AG04450 (cell line): Measurements from ENCODE around the gene TUSC2. TPM values are rescaled to one million over a fixed set of nuclear protein-coding genes. Genes with fewer than 3 reads are reported as not detected.
A peak's percentile ranks its signal among the peaks of the same experiment; 100 is the strongest.

Experiments used
- CTCF ChIA-PET: fragments of 300-600, 350-600 bp; formaldehyde crosslinking; extraction: SDS; loops from one replicate; lab custom pipeline; 2022; ENCODE audit warnings: antibody characterized with exemption, inconsistent platforms; lab: Charles Lee
- POLR2A ChIA-PET: fragments of 350-600 bp; formaldehyde crosslinking; extraction: SDS; loops from one replicate; lab custom pipeline; 2021; ENCODE audit warnings: antibody characterized with exemption, inconsistent platforms; lab: Yijun Ruan, JAX
- DNase-seq: peaks from one replicate; pipeline ENCODE4 v3.0.0-alpha.2; 2011; ENCODE audit warnings: low read depth, low spot score
- H3K27ac ChIP-seq: one replicate; pipeline ENCODE4 v1.5.1; 2012; ENCODE audit warnings: low read depth, low read length, control low read depth
- H3K27me3 ChIP-seq: one replicate; pipeline ENCODE4 v1.6.0; 2012; ENCODE audit warnings: low read length; ENCODE audit not compliant: control insufficient read depth, insufficient read depth
- H3K4me3 ChIP-seq: 2 replicates; pipeline ENCODE4 v1.5.1; 2011; ENCODE audit warnings: mild to moderate bottlenecking, low read depth, low read length, control low read depth
- H3K9me3 ChIP-seq: 2 replicates; pipeline ENCODE4 v1.5.1; 2012; ENCODE audit warnings: low read length; ENCODE audit not compliant: control insufficient read depth, insufficient read depth
- CTCF ChIP-seq: IDR thresholded peaks from 2 replicates; pipeline ENCODE4 v1.5.1; 2011; ENCODE audit warnings: low read depth, low read length, control low read depth, inconsistent platforms
- polyA plus RNA-seq: library from polyadenylated mRNA; depleted of rRNA; stranded (reverse); fragments of >200 nt; gene quantifications from 2 replicates; pipeline ENCODE4 v1.2.3, GENCODE V29; 2011

Gene TUSC2
- polyA plus RNA-seq, 1 experiment: 25.3 TPM

DNA sequence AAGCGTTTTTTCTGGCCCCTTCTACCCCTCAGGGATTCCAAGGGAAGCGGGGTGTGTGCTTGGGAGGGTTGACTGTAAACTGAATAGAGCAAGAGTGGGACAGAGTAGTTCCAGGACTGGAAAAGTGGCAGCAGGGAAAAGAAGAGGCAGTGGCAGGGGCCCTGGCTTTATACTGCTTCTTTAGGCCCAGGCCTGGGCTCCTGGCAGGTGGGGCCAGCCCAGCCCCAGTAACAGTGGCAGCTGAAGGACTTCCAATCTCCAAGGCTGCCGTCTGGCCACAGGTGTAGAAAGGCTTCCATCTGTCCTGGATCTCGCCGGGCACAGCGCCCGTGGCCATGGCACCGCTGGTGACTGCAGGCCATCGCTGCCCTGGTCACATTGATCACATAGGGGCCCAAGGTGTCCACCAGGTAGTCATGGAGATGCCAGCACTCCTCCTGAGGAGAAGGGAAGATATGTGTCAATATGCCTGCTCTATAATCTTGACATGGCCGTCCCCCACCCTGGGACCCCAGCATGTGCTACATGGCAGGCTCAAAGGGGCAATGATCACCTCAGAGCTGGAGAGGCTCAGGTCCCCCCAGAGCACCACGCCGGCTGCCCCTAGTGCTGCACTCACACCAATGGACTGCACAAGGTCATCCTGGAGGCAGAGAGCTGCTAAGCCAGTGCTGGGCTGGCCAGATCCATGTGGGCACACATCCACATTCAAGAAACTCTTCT is 34.8 kb downstream of the TUSC2 start:
- Histone ChIP-seq H3K27me3 (no peaks in the 10 kb centered on the region), H3K27ac (peak overlapping the region; percentile 61), H3K4me3 (no peak overlapping the region), H3K9me3 (no peaks in the 10 kb centered on the region; the same call in 1 of the 2 replicates)
- TF ChIP-seq CTCF: no peak
- no peak for DNase-seq
- ChIA-PET POLR2A (interaction anchor here (0.8 to 2.1 kb wide), 2 partner anchors 12 to 44 kb away, joined by 4 to 7 read pairs; no protein-coding TSS in a partner anchor), CTCF (interaction anchor here (0.6 kb wide), 1 partner anchor 28 kb away, joined by 3 read pairs; no protein-coding TSS in a partner anchor)

DNA sequence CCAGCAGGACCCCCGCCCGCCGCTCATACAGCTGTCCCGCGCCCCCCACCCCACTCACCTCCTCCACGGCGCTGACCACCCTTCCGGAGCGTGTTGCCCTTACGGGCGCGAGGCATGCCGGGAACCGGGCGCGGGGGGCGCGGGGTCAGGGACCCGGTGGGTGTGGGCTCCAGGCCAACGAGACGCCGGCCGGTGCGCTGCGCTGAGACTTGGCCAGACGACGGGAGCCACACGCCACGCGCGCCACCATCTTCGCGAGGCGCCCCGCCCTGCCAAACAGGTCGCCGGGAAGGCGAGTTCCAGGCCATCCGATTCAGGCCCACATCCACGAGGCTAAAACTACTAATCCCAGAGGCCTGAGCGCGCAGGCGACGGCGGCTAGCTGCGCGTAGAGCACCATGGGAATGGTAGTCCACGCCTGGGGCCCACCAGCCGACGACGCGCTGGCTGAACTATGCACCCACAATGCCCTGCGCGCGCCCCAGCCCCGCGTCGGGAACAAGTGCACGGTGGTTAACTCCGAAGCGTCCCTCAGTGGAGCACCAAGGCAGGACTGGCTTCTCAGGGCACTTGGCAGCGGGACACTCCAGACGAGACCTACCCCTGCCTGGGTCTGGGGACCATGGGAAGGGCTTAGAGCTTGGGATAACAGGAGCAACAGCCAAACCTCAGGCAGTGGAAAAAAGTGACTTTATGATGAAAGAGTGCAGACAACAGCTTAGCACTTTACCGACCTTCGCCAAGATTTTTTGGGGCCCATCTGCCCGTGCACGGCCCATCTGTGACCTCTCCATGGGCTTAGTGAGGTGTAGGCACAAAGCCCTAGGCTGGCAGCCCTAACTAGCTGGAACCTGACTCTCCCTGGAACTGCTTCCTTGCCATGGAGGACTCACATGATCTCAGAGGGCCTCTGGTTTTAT is 35.6 kb downstream of the TUSC2 start, which contains the start of gene IFRD2:
IFRD2 (minus strand) TSS at position 271 of the 920 bp plus-strand sequence; CDS start at position 116, 155 bp downstream.
- POLR2A ChIA-PET: interaction anchor here (0.6 to 2.1 kb wide), 6 partner anchors 11 to 751 kb away, joined by 3 to 7 read pairs (median 4); partner anchors contain the start of gene TUSC2

DNA sequence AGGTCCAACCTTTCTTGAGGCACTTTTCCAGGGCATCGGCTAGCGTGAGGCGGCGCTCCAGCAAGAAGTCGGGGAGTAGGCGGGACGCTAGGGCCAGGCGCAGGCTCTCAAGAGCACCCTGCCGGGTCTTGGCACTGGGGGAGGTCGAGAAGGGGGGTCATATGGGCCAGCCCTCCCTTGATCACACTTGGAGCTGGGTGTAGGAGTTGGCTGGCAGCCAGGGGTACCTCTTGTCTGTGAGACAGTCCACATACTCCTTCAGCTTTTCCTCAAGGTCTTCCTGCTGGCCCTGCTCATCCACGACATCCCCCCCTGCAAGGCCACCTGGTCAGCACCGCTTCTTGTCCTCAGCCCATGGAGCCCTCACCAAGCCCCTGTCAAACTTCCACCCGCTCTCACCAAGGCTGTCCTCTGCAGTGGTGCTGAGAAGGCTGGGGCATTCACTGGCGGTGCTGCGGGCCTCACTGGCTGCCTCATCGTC is 37.8 kb downstream of the TUSC2 start:
- Histone ChIP-seq H3K27me3 (no peaks in the 10 kb centered on the region), H3K4me3 (no peak overlapping the region), H3K27ac (no peak overlapping the region), H3K9me3 (no peaks in the 10 kb centered on the region; the same call in 1 of the 2 replicates)
- DNase-seq: no peak
- ChIA-PET CTCF (no interaction called here), POLR2A (no interaction called here)
- no peak for TF ChIP-seq CTCF

More for the DNA sequence above, 35.6 kb downstream of the TUSC2 start, which contains the start of gene IFRD2:
- DNase-seq: peak; percentile 91
- Histone ChIP-seq H3K27me3 (no peaks in the 10 kb centered on the region), H3K9me3 (no peaks in the 10 kb centered on the region; the same call in 1 of the 2 replicates), H3K4me3 (peak within 1 kb of the TSS; percentile 80), H3K27ac (peak within 1 kb of the TSS; percentile 61)
- TF ChIP-seq CTCF: no peak
- CTCF ChIA-PET: interaction anchor here (1.1 kb wide), 1 partner anchor 32 kb away, joined by 3 read pairs; no protein-coding TSS in a partner anchor

DNA sequence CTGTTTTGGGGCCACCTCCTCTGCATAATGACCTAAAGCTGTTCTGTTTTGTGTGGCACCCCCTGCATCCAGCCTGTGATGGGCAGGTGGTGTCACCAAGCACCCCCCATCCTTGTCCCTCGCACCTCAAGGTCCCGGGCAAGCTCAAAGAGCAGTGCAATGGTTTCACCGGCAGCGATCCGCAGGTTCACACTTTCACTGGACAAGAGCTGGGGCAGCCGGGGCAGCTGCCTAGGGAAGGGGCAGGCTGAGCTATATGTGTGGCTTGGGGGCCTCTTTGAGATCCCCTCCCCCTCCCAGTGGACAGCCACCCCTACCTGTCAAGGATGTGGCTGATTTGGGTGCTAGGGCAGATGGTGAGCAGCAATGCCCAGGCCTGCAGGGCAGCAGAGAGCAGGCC is 38.9 kb downstream of the TUSC2 start:
- CTCF ChIA-PET: interaction anchor here (0.8 kb wide), 1 partner anchor 18 kb away, joined by 3 read pairs; no protein-coding TSS in a partner anchor
- H3K4me3 ChIP-seq: no peak overlapping the region
- H3K9me3 ChIP-seq: no peaks in the 10 kb centered on the region; the same call in 1 of the 2 replicates
- no peak overlapping the region for H3K27ac ChIP-seq
- POLR2A ChIA-PET: interaction anchor here (0.8 kb wide), 1 partner anchor 62 kb away, joined by 4 read pairs; no protein-coding TSS in a partner anchor
- DNase-seq: no peak
- H3K27me3 ChIP-seq: no peaks in the 10 kb centered on the region
- TF ChIP-seq CTCF: no peak
